Endothelial cell of umbilical vein (primary cell): Measurements from ENCODE around the gene INKA2. TPM values are rescaled to one million over a fixed set of nuclear protein-coding genes. Genes with fewer than 3 reads are reported as not detected.

Source experiments
- BruUV-seq: library from RNA; stranded (reverse); fragments of 400-500 nt; replicated peaks from 2 replicates; lab custom pipeline; 2021; lab: Mats Ljungman, UMichigan
- CTCF ChIA-PET: fragments of 300-600, 350-600 bp; sonication (Branson Sonifier 250); formaldehyde crosslinking; loops from one replicate; lab custom pipeline; 2021; ENCODE audit warnings: antibody characterized with exemption, inconsistent platforms; lab: Charles Lee
- POLR2A ChIA-PET: fragments of 300-600, 350-600 bp; sonication (Branson Sonifier 250); formaldehyde crosslinking; loops from one replicate; lab custom pipeline; 2021; ENCODE audit warnings: antibody characterized with exemption, inconsistent platforms; lab: Charles Lee
- DNase-seq: peaks from one replicate; pipeline ENCODE4 v3.0.0-alpha.2; 2011; ENCODE audit warnings: low read depth, low spot score
- FAIRE-seq: peaks from 2 replicates; lab custom pipeline; 2011; peaks lifted over from hg19 to GRCh38; lab: Jason Lieb, UNC
- H2AFZ ChIP-seq: 2 replicates; pipeline ENCODE4 v1.6.0; 2012; ENCODE audit warnings: low read depth, low read length, control low read depth, inconsistent platforms
- H3K27ac ChIP-seq: 2 replicates; pipeline ENCODE4 v1.5.1; 2011; ENCODE audit warnings: low read depth, mild to moderate bottlenecking, control low read depth, low read length, moderate library complexity; ENCODE audit not compliant: insufficient read depth
- H3K27me3 ChIP-seq, 2 experiments: 2 replicates each; pipeline versions ENCODE4 v1.6.0 to v1.6.1; 2011; ENCODE audit warnings: low read length in 2 of 2, mixed read lengths in 1 of 2; ENCODE audit not compliant: control insufficient read depth in 2 of 2, insufficient read depth in 2 of 2
- H3K36me3 ChIP-seq, 2 experiments: 2 replicates in 1 of 2; 3 replicates in 1 of 2; pipeline ENCODE4 v1.5.1; 2011; ENCODE audit warnings: low read length in 2 of 2, mild to moderate bottlenecking in 1 of 2, moderate library complexity in 1 of 2; ENCODE audit not compliant: control insufficient read depth in 2 of 2, insufficient read depth in 2 of 2; ENCODE audit errors: extremely low read depth in 1 of 2
- H3K4me1 ChIP-seq: 3 replicates; pipeline ENCODE4 v1.5.1; 2011; ENCODE audit warnings: mild to moderate bottlenecking, low read length; ENCODE audit not compliant: control insufficient read depth, insufficient read depth; ENCODE audit errors: extremely low read depth
- H3K4me2 ChIP-seq: 2 replicates; pipeline ENCODE4 v1.6.1; 2011; ENCODE audit warnings: low read length, control low read depth, mixed read lengths; ENCODE audit not compliant: insufficient read depth
- H3K4me3 ChIP-seq, 3 experiments: fragments of 200-600 bp in 1 of 3; sonication (generic), shearing (Covaris generic) in 1 of 3; replicated peaks in 1 of 3; 2 replicates each; pipeline ENCODE4 v1.5.1; 2011 to 2016; ENCODE audit warnings: control low read depth in 3 of 3, low read length in 3 of 3, mild to moderate bottlenecking in 2 of 3, inconsistent platforms in 1 of 3, low read depth in 1 of 3, moderate library complexity in 1 of 3; ENCODE audit not compliant: insufficient read depth in 1 of 3
- H3K79me2 ChIP-seq: 2 replicates; pipeline ENCODE4 v1.6.0; 2012; ENCODE audit warnings: low read length, inconsistent platforms; ENCODE audit not compliant: control insufficient read depth, insufficient read depth
- H3K9ac ChIP-seq: replicated peaks from 2 replicates; pipeline ENCODE3; 2011; ENCODE audit warnings: low read length, control low read depth; ENCODE audit not compliant: insufficient read depth; ENCODE audit errors: extremely low read depth
- H3K9me1 ChIP-seq: replicated peaks from 3 replicates; pipeline ENCODE4 v1.6.0; 2011; ENCODE audit warnings: mild to moderate bottlenecking, low read length; ENCODE audit not compliant: control insufficient read depth, insufficient read depth; ENCODE audit errors: extremely low read depth
- H3K9me3 ChIP-seq: replicated peaks from 2 replicates; pipeline ENCODE4 v1.5.1; 2012; ENCODE audit warnings: low read length, inconsistent platforms; ENCODE audit not compliant: control insufficient read depth, insufficient read depth
- H4K20me1 ChIP-seq: replicated peaks from 2 replicates; pipeline ENCODE3; 2011; ENCODE audit warnings: mild to moderate bottlenecking, low read length; ENCODE audit not compliant: control insufficient read depth, insufficient read depth; ENCODE audit errors: extremely low read depth
- CTCF ChIP-seq, 2 donors: IDR thresholded peaks; 1 replicate in 1 of 2; 2 replicates in 1 of 2; pipeline ENCODE4 v1.5.1; 2011; ENCODE audit warnings: low read length in 2 of 2, mild to moderate bottlenecking in 2 of 2, moderate library complexity in 2 of 2, control low read depth in 1 of 2, inconsistent platforms in 1 of 2, low read depth in 1 of 2; ENCODE audit not compliant: insufficient read depth in 1 of 2; ENCODE audit errors: extremely low read depth in 1 of 2
- EZH2 ChIP-seq: IDR thresholded peaks from 2 replicates; pipeline ENCODE4 v1.6.1; 2012; ENCODE audit warnings: borderline replicate concordance, low read depth, mild to moderate bottlenecking, moderate library complexity, low read length, inconsistent platforms; ENCODE audit not compliant: severe bottlenecking
- FOS ChIP-seq: IDR thresholded peaks from 2 replicates; pipeline ENCODE4 v1.6.1; 2011; ENCODE audit warnings: mild to moderate bottlenecking, low read length, moderate library complexity, borderline replicate concordance; ENCODE audit not compliant: insufficient read depth
- GATA2 ChIP-seq: IDR thresholded peaks from 2 replicates; pipeline ENCODE4 v1.7.0; 2011; ENCODE audit warnings: low read depth, mild to moderate bottlenecking, moderate library complexity, mixed read lengths, low read length; ENCODE audit not compliant: insufficient read length, insufficient read depth
- JUN ChIP-seq: IDR thresholded peaks from 2 replicates; pipeline ENCODE4 v1.6.1; 2011; ENCODE audit warnings: borderline replicate concordance, low read depth; ENCODE audit not compliant: insufficient read length, insufficient read depth
- MAX ChIP-seq: IDR thresholded peaks from 2 replicates; pipeline ENCODE4 v1.6.1; 2011; ENCODE audit not compliant: insufficient read depth, insufficient read length
- MYC ChIP-seq: IDR thresholded peaks from one replicate; pipeline ENCODE4 v1.6.1; 2011; ENCODE audit warnings: mild to moderate bottlenecking, low read depth, low read length
- POLR2A ChIP-seq: IDR thresholded peaks from 2 replicates; pipeline ENCODE4 v1.6.1; 2012; ENCODE audit warnings: low read depth, mild to moderate bottlenecking, control low read depth, low read length
- POLR2AphosphoS5 ChIP-seq: IDR thresholded peaks from 2 replicates; pipeline ENCODE4 v1.6.1; 2012; ENCODE audit warnings: low read depth, mild to moderate bottlenecking, control low read depth, low read length, moderate library complexity; ENCODE audit not compliant: insufficient read depth
- dilution Hi-C: fragments of 300-500 bp; cut with MboI; formaldehyde crosslinking; loops from one replicate; pipeline ENCODE4 v1.15.0; 2019; ENCODE audit warnings: low sequenced_read_pairs; ENCODE audit not compliant: extremely low pct_ligation_motif_present
- intact Hi-C: fragments of 100-400 bp; cut with micrococcal nuclease; formaldehyde crosslinking; loops from one replicate; pipeline ENCODE4 v1.10.0; 2022
- polyA plus RNA-seq, 4 experiments: library from polyadenylated mRNA; depleted of rRNA in 3 of 4; stranded (reverse) in 3 of 4; unstranded in 1 of 4; fragments of >200 nt; gene quantifications; 2 replicates each; pipeline versions ENCODE4 v1.2.1 to v1.2.3, GENCODE V29; 2011 to 2012; ENCODE audit warnings: missing spikeins in 1 of 4
- total RNA-seq: library from RNA; stranded (reverse); gene quantifications from 2 replicates; pipeline ENCODE4 v1.2.3, GENCODE V29; 2021

The INKA2 gene
- total and polyA plus RNA-seq, 2 donors (not counting 3 experiments of a cell fraction or from before 2014, with no cell fraction given), result 2.4 to 7.8 TPM

- Histone ChIP-seq H3K9ac (no peak overlapping the region), H3K4me1 (peaks cover 38% of the 10 kb centered on the region), H3K27ac (peak overlapping the region; percentile 89), H2AFZ (no peak overlapping the region), H3K36me3 (no peaks in the 10 kb centered on the region), H4K20me1 (no peaks in the 10 kb centered on the region), H3K9me3 (no peaks in the 10 kb centered on the region), H3K27me3 (no peaks in the 10 kb centered on the region), H3K4me2 (peak overlapping the region; percentile 50), H3K9me1 (no peaks in the 10 kb centered on the region), H3K4me3 (no peak overlapping the region), H3K79me2 (no peaks in the 10 kb centered on the region)
- FAIRE-seq, result no peak
- POLR2A ChIA-PET, result no interaction called here
- CTCF ChIA-PET, result interaction anchor here (1.4 to 4.3 kb wide), 4 partner anchors 10 to 20 kb away, joined by 3 to 30 read pairs (median 10); no protein-coding TSS in a partner anchor
- intact Hi-C loops, result loop anchor here (10.0 kb wide), 1 partner anchor 770 kb away; the partner anchor contains the start of gene LRIF1
- TF ChIP-seq POLR2AphosphoS5, result no peak
- TF ChIP-seq GATA2, result no peak
- TF ChIP-seq FOS, result no peak
- dilution Hi-C loops, result no loop called here
- DNase-seq, result no peak
- no TSS peak for BruUV-seq
Observed at GRCh38 chr1:111734426-111734825, 4.8 kb downstream of the INKA2 start.

- dilution Hi-C loops (no loop called here), intact Hi-C loops (loop anchor here (1.0 to 10.0 kb wide), 2 partner anchors 21 to 769 kb away; partner anchors contain the start of genes DDX20 and LRIF1)
- no peaks in the 10 kb centered on the region for H3K9me3 ChIP-seq
- H4K20me1 ChIP-seq, result no peaks in the 10 kb centered on the region
- H3K4me1 ChIP-seq, result peaks cover 36% of the 10 kb centered on the region
- no peaks in the 10 kb centered on the region for H3K9me1 ChIP-seq
- H3K9ac ChIP-seq, result peak overlapping the region; percentile 59
- H3K79me2 ChIP-seq, result no peaks in the 10 kb centered on the region
- H3K36me3 ChIP-seq, result no peaks in the 10 kb centered on the region
- no TSS peak for BruUV-seq
- ChIA-PET POLR2A (interaction anchor here (1.0 kb wide), 1 partner anchor 14 kb away, joined by 3 read pairs; no protein-coding TSS in a partner anchor), CTCF (interaction anchor here (1.4 to 4.3 kb wide), 4 partner anchors 10 to 21 kb away, joined by 3 to 30 read pairs (median 10); no protein-coding TSS in a partner anchor)
- H3K27ac ChIP-seq, result peak overlapping the region; percentile 89
- H3K4me3 ChIP-seq, result no peak overlapping the region
- TF ChIP-seq POLR2AphosphoS5 (no peak), JUN (no peak), MYC (no peak), POLR2A (no peak), FOS (no peak), GATA2 (no peak), EZH2 (no peak), MAX (no peak), CTCF (IDR thresholded peaks at IDR 0.05; ENCODE audit: extremely low read depth in 1 of 2, insufficient read depth in 1 of 2, low read depth in 1 of 2, low read length in 2 of 2) (no peak)
- H3K4me2 ChIP-seq, result peak overlapping the region; percentile 50
- H3K27me3 ChIP-seq, result no peaks in the 10 kb centered on the region
- no peak for DNase-seq
- FAIRE-seq, result peak; percentile 78
- peak overlapping the region; percentile 46 for H2AFZ ChIP-seq
Observed at GRCh38 chr1:111733992-111734341, 5.2 kb downstream of the INKA2 start.
